Neural progenitor cell (in vitro differentiated cells): ENCODE data around the gene SH3BP2. TPM values are rescaled to one million over a fixed set of nuclear protein-coding genes. Genes with fewer than 3 reads are reported as not detected.

Experiments
- DNase-seq: peaks from one replicate; pipeline ENCODE4 v3.0.0-alpha.2; 2016; ENCODE audit warnings: low spot score
- H2AFZ ChIP-seq: fragments of 200-600 bp; sonication (generic); replicated peaks from 2 replicates; pipeline ENCODE4 v1.6.1; 2016; ENCODE audit warnings: antibody characterized with exemption
- H3F3A ChIP-seq: fragments of 200-600 bp; sonication (generic); 2 replicates; pipeline ENCODE4 v1.6.1; 2016; ENCODE audit warnings: antibody characterized with exemption, low read depth
- H3K27ac ChIP-seq: fragments of 200-600 bp; sonication (generic); 2 replicates; pipeline ENCODE4 v1.5.1; 2016; ENCODE audit warnings: mild to moderate bottlenecking
- H3K27me3 ChIP-seq: fragments of 200-600 bp; sonication (generic); 2 replicates; pipeline ENCODE4 v1.6.1; 2016; ENCODE audit warnings: mild to moderate bottlenecking, moderate library complexity
- H3K36me3 ChIP-seq: fragments of 200-600 bp; sonication (generic); 2 replicates; pipeline ENCODE4 v1.5.1; 2016
- H3K4me1 ChIP-seq: fragments of 200-600 bp; sonication (generic); 2 replicates; pipeline ENCODE4 v1.6.1; 2016; ENCODE audit warnings: mixed run types
- H3K4me2 ChIP-seq: fragments of 200-600 bp; sonication (generic); 2 replicates; pipeline ENCODE4 v1.6.1; 2016
- H3K4me3 ChIP-seq: fragments of 200-600 bp; sonication (generic); 2 replicates; pipeline ENCODE4 v1.5.1; 2016
- H3K79me2 ChIP-seq: fragments of 200-600 bp; sonication (generic); 2 replicates; pipeline ENCODE4 v1.6.1; 2016; ENCODE audit warnings: low read depth
- H3K9ac ChIP-seq: fragments of 200-600 bp; sonication (generic); 2 replicates; pipeline ENCODE4 v1.6.1; 2016
- H3K9me3 ChIP-seq: fragments of 200-600 bp; sonication (generic); 2 replicates; pipeline ENCODE4 v1.5.1; 2016; ENCODE audit warnings: low read depth
- H4K20me1 ChIP-seq: fragments of 200-600 bp; sonication (generic); 2 replicates; pipeline ENCODE4 v1.6.1; 2016; ENCODE audit warnings: low read depth
- H3K27ac Mint-ChIP-seq: 3 replicates; pipeline ENCODE4 v1.8.0; 2021; ENCODE audit warnings: mixed read lengths
- H3K27me3 Mint-ChIP-seq: 2 replicates; pipeline ENCODE4 v1.8.0; 2022; ENCODE audit warnings: low read depth, mild to moderate bottlenecking, inconsistent platforms, moderate library complexity, mixed read lengths; ENCODE audit not compliant: insufficient read depth
- H3K36me3 Mint-ChIP-seq: 3 replicates; pipeline ENCODE4 v1.8.0; 2021; ENCODE audit warnings: mixed read lengths
- H3K4me1 Mint-ChIP-seq: 3 replicates; pipeline ENCODE4 v1.8.0; 2021; ENCODE audit warnings: mixed read lengths
- H3K4me3 Mint-ChIP-seq: 3 replicates; pipeline ENCODE4 v1.8.0; 2021; ENCODE audit warnings: mild to moderate bottlenecking, moderate library complexity, mixed read lengths
- H3K9me3 Mint-ChIP-seq: 3 replicates; pipeline ENCODE4 v1.8.0; 2020; ENCODE audit warnings: mixed read lengths
- EZH2 ChIP-seq: fragments of 200-600 bp; sonication (generic); IDR thresholded peaks from 2 replicates; pipeline ENCODE4 v1.6.1; 2017; ENCODE audit warnings: antibody characterized with exemption, mild to moderate bottlenecking, moderate library complexity
- EZH2phosphoT487 ChIP-seq: fragments of 200-600 bp; sonication (generic); IDR thresholded peaks from 2 replicates; pipeline ENCODE4 v1.6.1; 2017; ENCODE audit warnings: antibody characterized with exemption
- total RNA-seq: library from RNA; depleted of rRNA; stranded (reverse); fragments of >200 nt; gene quantifications from 2 replicates; pipeline ENCODE4 v1.2.3, GENCODE V29; 2015; ENCODE audit warnings: low replicate concordance
- TF ChIP-seq, protein P1 (sequence below): fragments of 200-600 bp; sonication (generic); IDR thresholded peaks from 2 replicates; pipeline ENCODE4 v1.5.1; 2017; ENCODE audit warnings: antibody characterized with exemption, mild to moderate bottlenecking

SH3BP2 gene
- total RNA-seq, 1 donor from 2014 or later = 11.8 TPM

DNA sequence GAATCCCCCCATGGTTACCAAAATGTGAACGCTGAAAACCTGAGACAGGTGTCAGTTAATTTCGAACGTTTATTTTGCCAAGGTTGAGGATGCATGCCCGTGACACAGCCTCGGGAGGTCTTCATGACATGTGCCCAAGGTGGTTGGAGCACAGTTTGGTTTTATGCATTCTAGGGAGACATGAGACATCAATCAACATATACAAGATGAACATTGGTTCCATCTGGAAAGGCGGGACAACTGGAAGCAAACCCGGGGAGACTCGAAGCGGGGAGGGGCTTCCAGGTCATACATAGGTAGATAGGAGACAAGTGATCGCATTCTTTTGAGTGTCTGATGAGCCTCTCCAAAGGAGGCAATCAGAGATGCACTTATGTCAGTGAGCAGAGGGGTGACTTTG, 11.0 kb upstream of the SH3BP2 start:
- Histone ChIP-seq H3K9me3 (no peaks in the 10 kb centered on the region), H3F3A (peaks cover 2% of the 10 kb centered on the region), H3K4me3 (no peak overlapping the region), H3K9ac (no peak overlapping the region), H3K4me1 (no peaks in the 10 kb centered on the region), H3K27ac (no peak overlapping the region), H3K36me3 (no peaks in the 10 kb centered on the region), H3K27me3 (no peaks in the 10 kb centered on the region), H3K4me2 (no peak overlapping the region), H3K79me2 (no peaks in the 10 kb centered on the region), H4K20me1 (no peaks in the 10 kb centered on the region), H2AFZ (no peak overlapping the region)
- no peak for DNase-seq
- no peaks in the 10 kb centered on the region for H3K4me1 Mint-ChIP-seq
- H3K4me3 Mint-ChIP-seq = no peak overlapping the region
- peaks cover 2% of the 10 kb centered on the region for H3K27me3 Mint-ChIP-seq
- H3K9me3 Mint-ChIP-seq = peaks cover 8% of the 10 kb centered on the region
- H3K36me3 Mint-ChIP-seq = no peaks in the 10 kb centered on the region
- no peak overlapping the region for H3K27ac Mint-ChIP-seq
- no peak for TF ChIP-seq EZH2

GRCh38 chr4:2783790-2784189, 9.1 kb upstream of the SH3BP2 start:
- H3K9ac ChIP-seq = no peak overlapping the region
- no peaks in the 10 kb centered on the region for H3K4me1 ChIP-seq
- no peak overlapping the region for H3K4me2 ChIP-seq
- H3F3A ChIP-seq = peaks cover 2% of the 10 kb centered on the region
- no peaks in the 10 kb centered on the region for H3K36me3 Mint-ChIP-seq
- DNase-seq = no peak
- H3K4me1 Mint-ChIP-seq = no peaks in the 10 kb centered on the region
- H3K4me3 ChIP-seq = no peak overlapping the region
- H3K27ac Mint-ChIP-seq = no peak overlapping the region
- H3K4me3 Mint-ChIP-seq = no peak overlapping the region
- H3K9me3 Mint-ChIP-seq = peaks cover 8% of the 10 kb centered on the region
- H3K27me3 ChIP-seq = no peaks in the 10 kb centered on the region
- TF ChIP-seq, protein P1, sequence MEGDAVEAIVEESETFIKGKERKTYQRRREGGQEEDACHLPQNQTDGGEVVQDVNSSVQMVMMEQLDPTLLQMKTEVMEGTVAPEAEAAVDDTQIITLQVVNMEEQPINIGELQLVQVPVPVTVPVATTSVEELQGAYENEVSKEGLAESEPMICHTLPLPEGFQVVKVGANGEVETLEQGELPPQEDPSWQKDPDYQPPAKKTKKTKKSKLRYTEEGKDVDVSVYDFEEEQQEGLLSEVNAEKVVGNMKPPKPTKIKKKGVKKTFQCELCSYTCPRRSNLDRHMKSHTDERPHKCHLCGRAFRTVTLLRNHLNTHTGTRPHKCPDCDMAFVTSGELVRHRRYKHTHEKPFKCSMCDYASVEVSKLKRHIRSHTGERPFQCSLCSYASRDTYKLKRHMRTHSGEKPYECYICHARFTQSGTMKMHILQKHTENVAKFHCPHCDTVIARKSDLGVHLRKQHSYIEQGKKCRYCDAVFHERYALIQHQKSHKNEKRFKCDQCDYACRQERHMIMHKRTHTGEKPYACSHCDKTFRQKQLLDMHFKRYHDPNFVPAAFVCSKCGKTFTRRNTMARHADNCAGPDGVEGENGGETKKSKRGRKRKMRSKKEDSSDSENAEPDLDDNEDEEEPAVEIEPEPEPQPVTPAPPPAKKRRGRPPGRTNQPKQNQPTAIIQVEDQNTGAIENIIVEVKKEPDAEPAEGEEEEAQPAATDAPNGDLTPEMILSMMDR = no peak
- TF ChIP-seq EZH2 (no peak), EZH2phosphoT487 (no peak)
- no peaks in the 10 kb centered on the region for H3K9me3 ChIP-seq
- H4K20me1 ChIP-seq = no peaks in the 10 kb centered on the region
- peaks cover 2% of the 10 kb centered on the region for H3K27me3 Mint-ChIP-seq
- no peak overlapping the region for H2AFZ ChIP-seq
- H3K27ac ChIP-seq = no peak overlapping the region
- H3K36me3 ChIP-seq = no peaks in the 10 kb centered on the region
- no peaks in the 10 kb centered on the region for H3K79me2 ChIP-seq

- no peaks in the 10 kb centered on the region for H3K36me3 Mint-ChIP-seq
- DNase-seq = no peak
- no peak overlapping the region for H3K27ac ChIP-seq
- H3K4me3 ChIP-seq = no peak overlapping the region
- H3K36me3 ChIP-seq = no peaks in the 10 kb centered on the region
- no peaks in the 10 kb centered on the region for H3K79me2 ChIP-seq
- H3K27me3 Mint-ChIP-seq = peaks cover 4% of the 10 kb centered on the region
- no peak overlapping the region for H3K9ac ChIP-seq
- no peak for TF ChIP-seq EZH2
- TF ChIP-seq EZH2phosphoT487 = no peak
- TF ChIP-seq, protein P1 = no peak
- no peak overlapping the region for H3K4me2 ChIP-seq
- H3K9me3 ChIP-seq = no peaks in the 10 kb centered on the region
- peak overlapping the region; percentile 77 for H2AFZ ChIP-seq
- no peaks in the 10 kb centered on the region for H4K20me1 ChIP-seq
- H3F3A ChIP-seq = peaks cover 2% of the 10 kb centered on the region
- H3K4me1 ChIP-seq = no peaks in the 10 kb centered on the region
- no peaks in the 10 kb centered on the region for H3K27me3 ChIP-seq
- no peak overlapping the region for H3K27ac Mint-ChIP-seq
- H3K4me1 Mint-ChIP-seq = peaks cover under 1% of the 10 kb centered on the region
- peaks cover 8% of the 10 kb centered on the region for H3K9me3 Mint-ChIP-seq
- no peak overlapping the region for H3K4me3 Mint-ChIP-seq
Measured at GRCh38 chr4:2785613-2786012, 7.3 kb upstream of the SH3BP2 start.

DNA sequence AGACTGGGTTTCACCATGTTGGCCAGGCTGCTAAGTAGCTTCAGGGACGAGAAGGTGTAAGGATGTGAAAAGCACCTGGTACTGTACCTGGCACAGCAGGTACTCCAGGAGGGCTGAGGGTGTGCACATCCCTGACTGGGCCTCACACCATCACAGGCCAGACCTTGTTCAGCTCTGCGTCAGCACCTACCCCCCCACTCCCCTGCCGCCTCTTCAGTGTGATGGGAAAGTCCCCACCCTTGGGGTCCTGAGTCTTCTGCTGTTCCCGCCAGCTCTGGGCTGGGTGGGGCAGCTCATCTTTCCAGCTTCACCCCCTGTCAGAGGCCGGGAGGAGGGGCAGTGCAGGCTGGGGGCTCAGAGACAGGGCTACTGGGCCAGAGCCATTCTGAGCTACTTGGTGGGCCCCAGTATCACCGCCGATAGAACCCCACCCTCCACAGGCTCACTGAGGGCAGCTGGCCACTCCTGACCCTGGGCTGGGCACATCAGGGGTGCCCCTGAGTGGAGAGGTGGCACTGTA, 6.7 kb upstream of the SH3BP2 start:
- H3F3A ChIP-seq = peaks cover 2% of the 10 kb centered on the region
- no peaks in the 10 kb centered on the region for H3K36me3 Mint-ChIP-seq
- no peak overlapping the region for H3K4me2 ChIP-seq
- H3K27me3 ChIP-seq = no peaks in the 10 kb centered on the region
- TF ChIP-seq EZH2phosphoT487 (no peak), EZH2 (no peak)
- TF ChIP-seq, protein P1 = no peak
- no peak overlapping the region for H3K4me3 ChIP-seq
- no peaks in the 10 kb centered on the region for H4K20me1 ChIP-seq
- H3K27ac Mint-ChIP-seq = no peak overlapping the region
- H3K4me1 ChIP-seq = no peaks in the 10 kb centered on the region
- no peak for DNase-seq
- no peak overlapping the region for H2AFZ ChIP-seq
- H3K79me2 ChIP-seq = no peaks in the 10 kb centered on the region
- H3K4me3 Mint-ChIP-seq = no peak overlapping the region
- peaks cover 8% of the 10 kb centered on the region for H3K27me3 Mint-ChIP-seq
- no peaks in the 10 kb centered on the region for H3K9me3 ChIP-seq
- no peak overlapping the region for H3K9ac ChIP-seq
- H3K4me1 Mint-ChIP-seq = peaks cover 5% of the 10 kb centered on the region
- no peaks in the 10 kb centered on the region for H3K36me3 ChIP-seq
- H3K9me3 Mint-ChIP-seq = peaks cover 6% of the 10 kb centered on the region
- no peak overlapping the region for H3K27ac ChIP-seq
